GM19238 (cell line): Measurements from ENCODE around the gene STAT3.
"Not testable (repeated sequence)": the region's sequence is repeated elsewhere in the genome, so short reads cannot be mapped to it uniquely, and the experiment has no call there.

Experiments used
- DNase-seq: peaks from one replicate; pipeline ENCODE4 v3.0.0; 2011; ENCODE audit warnings: low spot score; ENCODE audit not compliant: insufficient read length

The STAT3 gene

GRCh38 chr17:42388381-42389134 is at the start of gene STAT3:
TSS of gene STAT3 (minus strand) at chr17:42388442. CDS start at chr17:42348516, 39,926 bp downstream.
- peak; percentile 94 for DNase-seq

GRCh38 chr17:42436391-42436790 is 48.1 kb upstream of the STAT3 start:
- no peak for DNase-seq

GRCh38 chr17:42431758-42432161 is 43.5 kb upstream of the STAT3 start:
- DNase-seq: no peak

GRCh38 chr17:42429726-42430447 is 41.6 kb upstream of the STAT3 start:
- no peak for DNase-seq

- no peak for DNase-seq
These were observed 40.1 kb upstream of the STAT3 start for GRCh38 chr17:42428141-42428944.

- DNase-seq: no peak
These were observed 36.9 kb upstream of the STAT3 start for GRCh38 chr17:42424991-42425610.

GRCh38 chr17:42423766-42424165 is 35.5 kb upstream of the STAT3 start:
- no peak for DNase-seq

GRCh38 chr17:42422958-42423712 is 34.9 kb upstream of the STAT3 start, which contains the start of gene CAVIN1:
TSS of gene CAVIN1 (minus strand) at chr17:42423256. CDS start at chr17:42423097, 159 bp downstream.
- DNase-seq: peak; percentile 35

- DNase-seq: no peak
These were observed 34.2 kb upstream of the STAT3 start for GRCh38 chr17:42422412-42422957.

- DNase-seq: no peak
These were observed 33.5 kb upstream of the STAT3 start for GRCh38 chr17:42421507-42422338.

- DNase-seq: no peak
These were observed 32.9 kb upstream of the STAT3 start for GRCh38 chr17:42421136-42421506.

- not testable (repeated sequence) for DNase-seq
These were observed 29.7 kb upstream of the STAT3 start for GRCh38 chr17:42417981-42418380.

GRCh38 chr17:42414704-42415409 is 26.6 kb upstream of the STAT3 start:
- DNase-seq: peak; percentile 50

- DNase-seq: no peak
These were observed 25.3 kb upstream of the STAT3 start for GRCh38 chr17:42413464-42414040.

- no peak for DNase-seq
These were observed 23.9 kb upstream of the STAT3 start for GRCh38 chr17:42411905-42412679.

- no peak for DNase-seq
These were observed 23.1 kb upstream of the STAT3 start for GRCh38 chr17:42411361-42411760.

- no peak for DNase-seq
These were observed 22.1 kb upstream of the STAT3 start for GRCh38 chr17:42410319-42410685.
